Hepatocyte (in vitro differentiated cells): ENCODE measurements around the gene LYPD5.

ENCODE experiments used
- CTCF ChIP-seq: fragments of 200-600 bp; sonication (generic); IDR thresholded peaks from 2 replicates; pipeline ENCODE4 v1.5.1; 2016; ENCODE audit warnings: antibody characterized with exemption, mild to moderate bottlenecking; ENCODE audit not compliant: poor library complexity
- EZH2phosphoT487 ChIP-seq: fragments of 200-600 bp; sonication (generic); IDR thresholded peaks from one replicate; pipeline ENCODE4 v1.6.1; 2018; ENCODE audit warnings: antibody characterized with exemption, mild to moderate bottlenecking, low read depth, moderate library complexity; ENCODE audit not compliant: unreplicated experiment, severe bottlenecking

- TF ChIP-seq CTCF (no peak), EZH2phosphoT487 (no peak)
Observed at GRCh38 chr19:43759515-43759914, 42.7 kb downstream of the LYPD5 start.
